HEK293T (cell line): Measurements from ENCODE around the gene ADAMTSL2.

Experiments used
- CTCF ChIA-PET: fragments of 350-600 bp; formaldehyde crosslinking; extraction: SDS; loops from one replicate; lab custom pipeline; 2021; ENCODE audit warnings: antibody characterized with exemption, inconsistent platforms; lab: Yijun Ruan, JAX
- POLR2A ChIA-PET: fragments of 350-600 bp; formaldehyde crosslinking; extraction: SDS; loops from one replicate; lab custom pipeline; 2020; ENCODE audit warnings: antibody characterized with exemption, inconsistent platforms; lab: Yijun Ruan, JAX
- DNase-seq: peaks from one replicate; pipeline ENCODE4 v3.0.0; 2012; ENCODE audit warnings: mixed read lengths; ENCODE audit errors: extremely low spot score
- ARNT ChIP-seq: fragments of 450-650 bp; IDR thresholded peaks from 2 replicates; pipeline ENCODE4 v1.6.1; 2017; ENCODE audit warnings: mild to moderate bottlenecking
- BHLHE40 ChIP-seq: fragments of 450-650 bp; IDR thresholded peaks from 2 replicates; pipeline ENCODE4 v1.6.1; 2016; ENCODE audit warnings: mild to moderate bottlenecking, moderate library complexity, borderline replicate concordance
- CTBP1 ChIP-seq: fragments of 450-650 bp; IDR thresholded peaks from 2 replicates; pipeline ENCODE4 v1.6.1; 2016; ENCODE audit warnings: borderline replicate concordance
- ELF4 ChIP-seq: fragments of 450-650 bp; IDR thresholded peaks from 2 replicates; pipeline ENCODE4 v1.6.1; 2017; ENCODE audit warnings: antibody characterized with exemption
- FOXA1 ChIP-seq: fragments of 450-650 bp; IDR thresholded peaks from 2 replicates; pipeline ENCODE4 v1.6.1; 2016; ENCODE audit warnings: mild to moderate bottlenecking
- FOXK2 ChIP-seq: fragments of 450-650 bp; IDR thresholded peaks from 2 replicates; pipeline ENCODE4 v1.6.1; 2016; ENCODE audit warnings: mild to moderate bottlenecking
- FOXM1 ChIP-seq: fragments of 450-650 bp; IDR thresholded peaks from 2 replicates; pipeline ENCODE4 v1.6.1; 2017; ENCODE audit warnings: mild to moderate bottlenecking, borderline replicate concordance
- HDGF ChIP-seq: fragments of 450-650 bp; IDR thresholded peaks from 2 replicates; pipeline ENCODE4 v1.6.1; 2017; ENCODE audit warnings: antibody characterized with exemption, borderline replicate concordance
- L3MBTL2 ChIP-seq: fragments of 450-650 bp; conservative IDR thresholded peaks from 2 replicates; pipeline ENCODE4 v1.6.1; 2016; ENCODE audit warnings: mild to moderate bottlenecking
- LEF1 ChIP-seq: fragments of 450-650 bp; IDR thresholded peaks from 2 replicates; pipeline ENCODE4 v1.6.1; 2017; ENCODE audit warnings: mild to moderate bottlenecking, borderline replicate concordance
- NFRKB ChIP-seq: fragments of 450-650 bp; IDR thresholded peaks from 2 replicates; pipeline ENCODE4 v1.6.1; 2016; ENCODE audit warnings: mild to moderate bottlenecking, moderate library complexity
- PKNOX1 ChIP-seq: fragments of 450-650 bp; IDR thresholded peaks from 2 replicates; pipeline ENCODE4 v1.6.1; 2016
- SP1 ChIP-seq: fragments of 450-650 bp; IDR thresholded peaks from 2 replicates; pipeline ENCODE4 v1.6.1; 2017
- SUZ12 ChIP-seq: fragments of 450-650 bp; IDR thresholded peaks from 2 replicates; pipeline ENCODE4 v1.6.1; 2016; ENCODE audit warnings: mild to moderate bottlenecking
- TARDBP ChIP-seq: fragments of 450-650 bp; IDR thresholded peaks from 2 replicates; pipeline ENCODE4 v1.6.1; 2016
- ZNF384 ChIP-seq: fragments of 450-650 bp; IDR thresholded peaks from 2 replicates; pipeline ENCODE4 v1.6.1; 2016

ADAMTSL2 gene

GRCh38 chr9:133513214-133514100, 21.0 kb upstream of the ADAMTSL2 start:
- CTCF ChIA-PET = no interaction called here
- TF ChIP-seq FOXK2 (no peak), SUZ12 (no peak), TARDBP (no peak), L3MBTL2 (no peak), SP1 (no peak), FOXM1 (no peak), BHLHE40 (no peak), ZNF384 (no peak), HDGF (no peak), LEF1 (no peak), ELF4 (no peak), CTBP1 (no peak), PKNOX1 (no peak), FOXA1 (no peak), ARNT (no peak), NFRKB (no peak)
- DNase-seq = no peak
- POLR2A ChIA-PET = no interaction called here

GRCh38 chr9:133514460-133515239, 19.9 kb upstream of the ADAMTSL2 start:
- DNase-seq = no peak
- ChIA-PET CTCF (interaction anchor here (0.6 kb wide), 1 partner anchor 171 kb away, joined by 3 read pairs; no protein-coding TSS in a partner anchor), POLR2A (no interaction called here)
- TF ChIP-seq SP1 = no peak
- no peak for TF ChIP-seq NFRKB
- no peak for TF ChIP-seq FOXM1
- TF ChIP-seq ELF4 = no peak
- no peak for TF ChIP-seq ARNT
- TF ChIP-seq SUZ12 = no peak

GRCh38 chr9:133515240-133515610, 19.3 kb upstream of the ADAMTSL2 start:
- ChIA-PET CTCF (no interaction called here), POLR2A (no interaction called here)
- DNase-seq = no peak
- no peak for TF ChIP-seq PKNOX1
- no peak for TF ChIP-seq SP1
- TF ChIP-seq CTBP1 = no peak
- TF ChIP-seq TARDBP = no peak

GRCh38 chr9:133515615-133516255, 18.8 kb upstream of the ADAMTSL2 start:
- POLR2A ChIA-PET = no interaction called here
- TF ChIP-seq ARNT = no peak
- no peak for TF ChIP-seq CTBP1
- no peak for TF ChIP-seq ZNF384
- no peak for TF ChIP-seq FOXK2
- no peak for TF ChIP-seq SUZ12
- TF ChIP-seq ELF4 = no peak
- TF ChIP-seq L3MBTL2 = no peak
- TF ChIP-seq PKNOX1 = no peak
- no peak for TF ChIP-seq FOXM1
- TF ChIP-seq FOXA1 = no peak
- DNase-seq = no peak
- CTCF ChIA-PET = no interaction called here

- POLR2A ChIA-PET = no interaction called here
- TF ChIP-seq ARNT (no peak), TARDBP (no peak), BHLHE40 (no peak), LEF1 (no peak), FOXK2 (no peak), FOXM1 (no peak), NFRKB (no peak), SUZ12 (no peak), SP1 (no peak), HDGF (no peak), ZNF384 (no peak), FOXA1 (no peak), L3MBTL2 (no peak)
- CTCF ChIA-PET = no interaction called here
- DNase-seq = no peak
Measured at GRCh38 chr9:133516256-133516960, 18.1 kb upstream of the ADAMTSL2 start.

- ChIA-PET CTCF (no interaction called here), POLR2A (no interaction called here)
- no peak for DNase-seq
- no peak for TF ChIP-seq NFRKB
Measured at GRCh38 chr9:133516961-133517350, 17.5 kb upstream of the ADAMTSL2 start.
